Mucosa of rectum (tissue), 2 donors: ENCODE measurements around the gene SOX2.
A peak's percentile ranks its signal among the peaks of the same experiment; 100 is the strongest.

Experiments used
- H3K27ac ChIP-seq, 2 donors: one replicate each; pipeline ENCODE4 v1.7.0; 2013; ENCODE audit warnings: inconsistent platforms in 2 of 2, low read depth in 2 of 2, low read length in 2 of 2
- H3K27me3 ChIP-seq, 2 donors: one replicate each; pipeline ENCODE4 v1.7.0; 2013; ENCODE audit warnings: low read length in 2 of 2; ENCODE audit not compliant: control insufficient read depth in 2 of 2, insufficient read depth in 2 of 2
- H3K36me3 ChIP-seq, 2 donors: one replicate each; pipeline ENCODE4 v1.7.0; 2013; ENCODE audit warnings: low read length in 2 of 2; ENCODE audit not compliant: control insufficient read depth in 2 of 2, insufficient read depth in 2 of 2
- H3K4me1 ChIP-seq, 2 donors: one replicate each; pipeline ENCODE4 v1.7.0; 2013; ENCODE audit warnings: low read length in 2 of 2, mild to moderate bottlenecking in 1 of 2; ENCODE audit not compliant: control insufficient read depth in 2 of 2, insufficient read depth in 2 of 2
- H3K4me3 ChIP-seq, 2 donors: one replicate each; pipeline ENCODE4 v1.7.0; 2013; ENCODE audit warnings: low read length in 2 of 2
- H3K9ac ChIP-seq, 2 donors: one replicate each; pipeline ENCODE4 v1.7.0; 2013; ENCODE audit warnings: low read length in 2 of 2, low read depth in 1 of 2, mild to moderate bottlenecking in 1 of 2
- H3K9me3 ChIP-seq, 2 donors: one replicate each; pipeline ENCODE4 v1.7.0; 2013; ENCODE audit warnings: low read length in 2 of 2; ENCODE audit not compliant: control insufficient read depth in 2 of 2
- donor health status: healthy.
- donor health status: Normal muscosa, but diverticular disease.

Gene SOX2

DNA sequence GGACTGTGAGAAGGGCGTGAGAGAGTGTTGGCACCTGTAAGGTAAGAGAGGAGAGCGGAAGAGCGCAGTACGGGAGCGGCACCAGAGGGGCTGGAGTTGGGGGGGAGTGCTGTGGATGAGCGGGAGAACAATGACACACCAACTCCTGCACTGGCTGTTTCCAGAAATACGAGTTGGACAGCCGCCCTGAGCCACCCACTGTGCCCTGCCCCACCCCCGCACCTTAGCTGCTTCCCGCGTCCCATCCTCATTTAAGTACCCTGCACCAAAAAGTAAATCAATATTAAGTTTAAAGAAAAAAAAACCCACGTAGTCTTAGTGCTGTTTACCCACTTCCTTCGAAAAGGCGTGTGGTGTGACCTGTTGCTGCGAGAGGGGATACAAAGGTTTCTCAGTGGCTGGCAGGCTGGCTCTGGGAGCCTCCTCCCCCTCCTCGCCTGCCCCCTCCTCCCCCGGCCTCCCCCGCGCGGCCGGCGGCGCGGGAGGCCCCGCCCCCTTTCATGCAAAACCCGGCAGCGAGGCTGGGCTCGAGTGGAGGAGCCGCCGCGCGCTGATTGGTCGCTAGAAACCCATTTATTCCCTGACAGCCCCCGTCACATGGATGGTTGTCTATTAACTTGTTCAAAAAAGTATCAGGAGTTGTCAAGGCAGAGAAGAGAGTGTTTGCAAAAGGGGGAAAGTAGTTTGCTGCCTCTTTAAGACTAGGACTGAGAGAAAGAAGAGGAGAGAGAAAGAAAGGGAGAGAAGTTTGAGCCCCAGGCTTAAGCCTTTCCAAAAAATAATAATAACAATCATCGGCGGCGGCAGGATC lies at the start of gene SOX2:
Gene SOX2 (plus strand): TSS at position 601 of the 811 bp plus-strand sequence. CDS start 436 bp downstream, outside the sequence.
- Histone ChIP-seq H3K27me3 (peaks cover 69 to 79% of the 10 kb centered on the region in 2 donors), H3K4me3 (peak within 1 kb of the TSS; percentile 50 to 61), H3K27ac (no peak within 1 kb of the TSS), H3K4me1 (peaks cover 8 to 13% of the 10 kb centered on the region in 2 donors), H3K36me3 (no peaks in the 10 kb centered on the region), H3K9me3 (no peaks in the 10 kb centered on the region), H3K9ac (no peak within 1 kb of the TSS)

DNA sequence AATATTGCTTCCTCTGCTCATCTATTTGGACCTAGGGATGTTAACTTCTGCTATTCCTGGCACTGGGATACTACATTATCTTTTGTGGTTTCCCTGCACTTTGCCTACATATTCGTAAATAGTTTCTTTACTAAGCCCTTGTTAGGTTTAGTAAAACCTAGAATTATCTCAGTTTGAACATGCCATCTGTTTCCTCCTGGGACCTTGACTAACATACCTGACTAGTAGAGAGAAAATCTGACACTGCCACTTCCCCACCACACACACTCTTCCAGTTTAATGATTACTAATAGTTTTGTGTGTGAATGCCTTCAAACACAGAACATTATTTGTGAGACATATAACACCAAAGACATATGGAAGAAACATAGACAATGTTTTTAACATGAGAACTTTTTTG lies 28.2 kb upstream of the SOX2 start:
- Histone ChIP-seq H3K27ac (no peak overlapping the region), H3K4me1 (no peaks in the 10 kb centered on the region), H3K9me3 (no peaks in the 10 kb centered on the region), H3K4me3 (no peak overlapping the region), H3K36me3 (no peaks in the 10 kb centered on the region), H3K9ac (no peak overlapping the region), H3K27me3 (peaks cover 0 to 2% of the 10 kb centered on the region in 2 donors)

DNA sequence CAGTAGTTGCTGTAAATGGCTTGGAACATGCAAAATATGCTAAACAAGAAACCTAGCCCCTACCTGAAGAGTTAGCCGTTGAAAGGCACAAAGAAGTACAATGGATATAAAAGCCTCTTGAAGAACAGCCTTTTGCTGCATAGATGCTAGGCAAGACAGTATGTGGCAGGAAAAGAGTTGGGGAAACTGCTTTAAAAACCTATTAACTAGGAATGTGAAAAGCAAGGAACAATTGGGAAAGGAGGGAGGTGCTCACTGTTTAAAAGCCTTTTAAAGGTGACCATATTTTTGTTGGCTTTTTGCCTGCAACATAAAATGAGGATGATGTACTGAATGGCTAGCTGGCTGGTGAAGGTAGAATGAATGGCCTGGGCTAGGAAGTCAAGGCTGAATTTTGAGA lies 24.5 kb upstream of the SOX2 start:
- H3K27ac ChIP-seq, result no peak overlapping the region

DNA sequence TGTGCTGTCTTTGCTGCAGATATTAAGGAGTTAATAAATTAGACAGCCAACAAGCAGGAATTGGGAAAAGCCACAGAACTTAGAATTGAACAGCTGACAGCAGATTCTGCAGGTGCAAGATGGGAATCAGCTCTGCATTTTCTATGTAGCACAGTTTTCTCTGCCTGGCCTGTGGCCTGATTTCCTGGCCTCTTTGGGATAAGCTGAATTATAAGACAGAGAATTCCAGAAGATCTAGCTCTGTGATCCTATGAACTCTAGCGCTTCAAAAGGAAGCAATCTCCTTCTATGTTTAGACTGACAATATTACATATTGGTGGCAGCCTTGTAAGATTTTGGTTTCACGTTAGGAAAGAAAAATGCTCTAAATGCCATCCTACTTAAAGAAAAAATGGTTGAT lies 24.0 kb upstream of the SOX2 start:
- Histone ChIP-seq H3K27me3 (peaks cover 0 to 2% of the 10 kb centered on the region in 2 donors), H3K4me3 (no peak overlapping the region), H3K4me1 (no peaks in the 10 kb centered on the region), H3K9ac (no peak overlapping the region), H3K27ac (no peak overlapping the region), H3K9me3 (no peaks in the 10 kb centered on the region), H3K36me3 (no peaks in the 10 kb centered on the region)

More for the DNA sequence above, 24.5 kb upstream of the SOX2 start:
- Histone ChIP-seq H3K9me3 (no peaks in the 10 kb centered on the region), H3K4me3 (no peak overlapping the region), H3K36me3 (no peaks in the 10 kb centered on the region), H3K27me3 (peaks cover 0 to 2% of the 10 kb centered on the region in 2 donors), H3K9ac (no peak overlapping the region), H3K4me1 (no peaks in the 10 kb centered on the region)

DNA sequence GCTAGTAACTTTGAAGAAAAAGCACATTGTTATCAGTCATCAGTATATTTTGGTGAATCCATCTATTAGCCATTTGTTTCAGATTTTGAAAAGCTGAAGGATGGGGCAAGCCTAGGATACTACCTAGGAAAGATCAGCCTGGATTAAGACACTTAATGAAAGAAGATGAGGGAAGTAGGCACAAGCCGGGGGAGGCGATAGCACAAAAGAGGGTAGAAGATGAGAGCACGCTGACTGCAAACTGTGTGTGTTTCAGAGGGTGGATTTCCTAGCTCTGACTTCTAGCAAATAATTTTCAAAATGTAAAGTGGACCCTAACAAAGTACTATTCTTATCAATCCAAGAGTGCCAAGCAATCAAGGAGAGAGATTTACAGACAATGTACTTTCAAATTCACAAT lies 22.2 kb upstream of the SOX2 start:
- Histone ChIP-seq H3K9ac (no peak overlapping the region), H3K4me3 (no peak overlapping the region), H3K27ac (no peak overlapping the region), H3K9me3 (no peaks in the 10 kb centered on the region), H3K36me3 (no peaks in the 10 kb centered on the region), H3K27me3 (peaks cover 0 to 2% of the 10 kb centered on the region in 2 donors), H3K4me1 (no peaks in the 10 kb centered on the region)

DNA sequence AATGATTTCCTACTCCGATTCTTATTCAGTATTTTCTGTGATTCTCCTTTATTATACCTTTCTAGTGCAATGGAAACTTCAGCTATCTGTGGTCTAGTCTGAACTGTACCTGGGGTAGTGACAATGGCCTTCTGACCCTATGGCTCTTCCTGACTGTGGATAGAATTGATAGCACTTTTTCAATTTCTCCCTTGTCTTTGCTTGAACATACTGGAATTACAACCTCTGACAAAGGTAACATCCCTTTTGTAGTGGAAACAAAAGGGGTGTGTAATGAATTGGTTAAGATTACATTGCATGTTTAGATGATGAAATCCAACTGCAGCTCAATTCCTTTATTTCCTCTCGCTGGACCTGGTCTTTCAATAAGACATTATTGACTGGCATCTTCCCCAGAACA lies 21.0 kb upstream of the SOX2 start:
- no peak overlapping the region for H3K9ac ChIP-seq
- no peak overlapping the region for H3K27ac ChIP-seq
- H3K4me1 ChIP-seq, result peaks cover 5% of the 10 kb centered on the region in 2 donors
- H3K27me3 ChIP-seq, result peaks cover 7 to 13% of the 10 kb centered on the region in 2 donors
- H3K36me3 ChIP-seq, result no peaks in the 10 kb centered on the region
- no peak overlapping the region for H3K4me3 ChIP-seq
- H3K9me3 ChIP-seq, result no peaks in the 10 kb centered on the region

DNA sequence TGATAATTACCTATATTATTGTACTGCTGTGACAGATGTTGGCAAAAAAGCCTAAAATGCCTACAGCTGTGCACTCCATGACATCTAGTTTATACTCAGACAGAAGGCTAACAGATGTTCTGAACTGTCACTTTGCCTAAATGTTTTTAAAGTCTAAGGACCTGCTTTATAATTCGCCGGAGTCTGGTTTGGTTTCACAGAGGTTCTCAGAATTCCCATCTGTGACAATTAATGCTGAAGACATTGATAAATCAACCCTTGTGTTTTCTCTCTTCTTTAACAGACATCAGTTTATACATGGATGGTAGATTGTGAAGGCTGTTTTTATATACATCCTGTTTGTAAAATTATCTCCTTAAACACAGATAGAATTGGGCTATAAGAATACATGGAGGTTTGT lies 19.8 kb upstream of the SOX2 start:
- Histone ChIP-seq H3K36me3 (no peaks in the 10 kb centered on the region), H3K27ac (no peak overlapping the region), H3K9me3 (no peaks in the 10 kb centered on the region), H3K4me3 (no peak overlapping the region), H3K9ac (no peak overlapping the region), H3K27me3 (peaks cover 18 to 24% of the 10 kb centered on the region in 2 donors), H3K4me1 (peaks cover 7 to 11% of the 10 kb centered on the region in 2 donors)

DNA sequence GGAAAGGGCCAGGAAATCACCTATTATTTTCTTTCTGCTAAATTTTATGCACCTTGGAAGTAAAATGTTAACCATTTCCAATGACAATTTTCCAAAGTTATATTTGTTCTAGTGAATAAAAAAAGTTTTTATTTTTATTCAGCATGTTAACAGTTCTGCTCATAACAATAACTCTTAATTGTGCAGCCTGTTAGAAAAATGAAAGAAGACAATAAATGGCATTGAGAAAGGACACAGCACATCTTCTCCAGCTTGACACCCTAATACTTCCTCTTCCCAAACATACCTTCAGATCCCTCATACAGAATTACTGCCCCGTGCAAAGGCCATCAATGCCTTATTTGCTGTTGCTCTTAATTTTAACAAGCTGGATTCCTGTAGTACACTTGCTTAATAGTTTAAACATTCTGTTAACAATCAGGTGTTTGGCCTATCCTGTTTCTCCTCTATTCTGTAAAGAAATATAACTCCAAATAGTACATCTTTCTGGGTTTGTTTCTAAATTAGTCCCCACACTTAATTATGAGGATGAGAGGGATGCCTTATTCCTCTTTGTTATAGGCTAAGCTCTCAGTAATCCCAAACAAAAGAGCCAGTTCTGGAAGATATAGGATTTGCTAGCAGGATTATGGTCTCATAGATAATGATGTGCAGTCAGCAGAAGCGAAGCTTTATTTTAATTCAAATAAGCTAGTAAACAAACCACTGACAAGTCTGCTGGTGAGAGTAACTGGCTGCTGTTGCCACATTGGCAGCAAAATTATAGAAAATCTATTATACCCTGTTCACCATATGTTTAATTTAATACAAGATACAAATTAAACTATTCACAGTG lies 19.2 kb upstream of the SOX2 start:
- Histone ChIP-seq H3K9me3 (no peaks in the 10 kb centered on the region), H3K27me3 (peaks cover 21 to 28% of the 10 kb centered on the region in 2 donors), H3K4me3 (no peak overlapping the region), H3K4me1 (peaks cover 7 to 11% of the 10 kb centered on the region in 2 donors), H3K9ac (no peak overlapping the region), H3K27ac (no peak overlapping the region), H3K36me3 (no peaks in the 10 kb centered on the region)

DNA sequence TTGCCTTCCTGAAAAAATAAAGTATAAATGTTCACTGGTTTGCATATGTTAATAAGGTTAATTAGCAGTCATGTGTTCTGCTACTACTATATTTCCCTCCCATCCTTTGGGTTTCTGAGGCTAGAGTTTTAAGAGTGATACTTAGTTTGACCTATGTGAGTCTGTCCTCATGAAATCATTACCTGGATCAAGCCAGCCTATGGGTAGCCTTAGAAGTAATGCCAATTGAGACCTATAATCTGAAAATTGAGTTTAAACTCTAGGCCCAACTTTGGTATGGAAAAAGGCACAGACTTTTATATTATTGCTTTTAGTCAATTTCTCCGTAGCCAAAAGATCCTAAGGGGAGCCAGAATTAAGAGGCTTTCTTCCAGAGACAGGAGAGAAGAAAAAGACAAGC lies 18.4 kb upstream of the SOX2 start:
- Histone ChIP-seq H3K9ac (no peak overlapping the region), H3K4me1 (peaks cover 7 to 11% of the 10 kb centered on the region in 2 donors), H3K36me3 (no peaks in the 10 kb centered on the region), H3K9me3 (no peaks in the 10 kb centered on the region), H3K4me3 (no peak overlapping the region), H3K27ac (no peak overlapping the region), H3K27me3 (peaks cover 25 to 34% of the 10 kb centered on the region in 2 donors)
